OCI-LY7 (cell line): ENCODE results near the gene PEPD.

Source experiments
- CTCF ChIP-seq: fragments of 200-600 bp; sonication (generic); conservative IDR thresholded peaks from 2 replicates; pipeline ENCODE4 v1.5.1; 2014; ENCODE audit warnings: mild to moderate bottlenecking, antibody characterized with exemption, low read length, moderate library complexity, mixed read lengths
- EZH2phosphoT487 ChIP-seq: fragments of 200-600 bp; sonication (generic); IDR thresholded peaks from 2 replicates; pipeline ENCODE4 v1.6.1; 2018; ENCODE audit warnings: low read depth, borderline replicate concordance, mild to moderate bottlenecking, mixed run types, antibody characterized with exemption, low read length, moderate library complexity, mixed read lengths

DNA sequence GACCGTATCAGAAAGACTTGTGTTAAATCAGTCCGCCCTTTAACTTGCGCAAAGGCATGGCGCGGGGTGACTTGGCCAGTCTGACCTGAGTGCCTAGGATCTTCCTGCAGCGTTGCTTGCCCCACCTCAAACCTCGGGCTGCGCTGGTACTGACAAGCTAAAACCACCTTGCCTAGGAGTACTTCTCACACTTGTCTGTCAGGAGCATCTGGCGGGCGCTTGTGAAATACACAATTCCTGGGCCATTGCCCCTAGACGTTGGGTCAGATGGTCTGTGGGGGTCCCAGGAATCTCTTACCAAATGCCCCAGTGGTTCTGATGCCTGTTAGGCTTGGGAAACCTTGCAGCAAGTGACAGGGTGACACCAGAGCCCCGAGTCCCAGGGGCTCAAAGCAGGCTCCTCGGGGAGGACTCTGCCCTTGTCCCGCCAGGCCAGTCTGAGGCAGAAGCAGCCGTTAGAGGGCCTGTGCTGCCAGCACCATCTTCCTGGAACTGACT is 135.2 kb downstream of the PEPD start:
- TF ChIP-seq CTCF, result no peak
- no peak for TF ChIP-seq EZH2phosphoT487
